HG02973 (cell line): Measurements from ENCODE around the gene MBTPS2.
"Not testable (repeated sequence)": the region's sequence is repeated elsewhere in the genome, so short reads cannot be mapped to it uniquely, and the experiment has no call there.

Source experiments
- ATAC-seq: cut with Tn5 transposase; IDR thresholded peaks from one replicate; pipeline ENCODE4 v1.9.1; 2021; ENCODE audit warnings: moderate library complexity; ENCODE audit not compliant: unreplicated experiment

Gene MBTPS2

DNA sequence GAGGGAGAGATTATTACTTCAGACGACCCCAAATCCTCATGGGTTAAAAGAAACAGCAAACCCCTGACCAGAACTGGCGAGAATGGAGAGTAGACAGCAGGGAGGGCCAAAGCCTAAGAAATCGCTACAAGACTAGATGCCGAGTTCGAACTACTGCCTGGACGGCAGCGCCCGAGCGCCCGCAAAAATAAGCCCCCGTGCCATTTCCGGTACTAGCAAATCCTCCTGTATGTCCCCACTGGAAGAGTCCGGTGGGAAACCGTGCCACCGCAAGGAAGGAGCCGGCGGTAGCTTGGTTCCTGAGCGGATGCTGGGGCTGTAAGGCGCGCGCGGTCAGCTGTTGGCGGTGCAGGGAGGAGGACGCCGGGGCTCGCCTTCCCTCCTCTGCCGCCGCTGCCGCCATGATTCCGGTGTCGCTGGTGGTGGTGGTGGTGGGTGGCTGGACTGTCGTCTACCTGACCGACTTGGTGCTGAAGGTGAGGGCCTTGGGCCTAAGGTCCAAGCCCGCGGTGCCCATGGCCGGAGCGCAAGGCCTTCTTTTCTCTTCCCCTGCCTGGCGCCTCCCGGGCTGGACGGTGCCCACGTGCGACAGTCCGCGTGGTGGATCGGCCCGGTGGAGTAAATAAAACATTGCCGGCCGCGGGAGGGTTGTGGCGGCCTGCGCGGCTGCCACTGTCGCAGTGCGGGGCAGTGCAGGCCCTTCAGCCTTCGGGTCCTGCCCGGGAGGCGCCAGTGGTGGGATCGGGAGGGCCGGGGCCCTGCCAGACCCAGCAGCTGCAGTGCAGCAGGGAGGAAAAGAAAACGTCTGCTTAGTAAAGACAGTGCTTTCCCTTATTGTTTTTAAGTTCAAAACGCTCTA lies at the start of gene MBTPS2:
TSS of gene MBTPS2 (plus strand) at position 284 of the 859 bp plus-strand sequence. CDS start at position 402, 118 bp downstream.
- ATAC-seq = peak; percentile 87

DNA sequence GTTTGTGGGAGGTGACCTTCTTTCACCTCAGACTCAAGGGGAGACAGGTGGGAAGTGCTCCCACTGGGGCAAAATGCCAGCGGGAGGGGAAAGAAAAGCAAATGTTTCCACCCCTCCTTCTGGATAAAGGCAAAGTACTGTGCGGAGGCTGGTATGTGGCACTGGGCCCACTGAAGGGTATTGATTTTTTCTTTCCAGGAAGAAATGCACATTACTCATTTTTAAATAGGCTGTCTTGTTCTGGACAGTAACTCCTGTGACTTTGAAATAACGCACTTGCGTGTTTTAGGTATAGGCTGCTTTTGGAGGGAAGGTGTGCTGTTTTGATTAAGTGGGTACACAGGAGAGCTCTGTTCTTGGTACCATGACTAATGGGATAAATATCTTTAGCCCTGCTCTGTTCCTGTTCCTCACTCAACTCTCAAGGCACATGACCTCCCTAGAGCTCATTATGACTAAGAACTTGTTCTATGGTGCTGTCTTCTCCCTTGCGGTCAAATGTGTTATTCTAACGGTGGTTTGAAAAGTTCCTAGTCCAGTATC lies 40.7 kb upstream of the MBTPS2 start:
- ATAC-seq = no peak

DNA sequence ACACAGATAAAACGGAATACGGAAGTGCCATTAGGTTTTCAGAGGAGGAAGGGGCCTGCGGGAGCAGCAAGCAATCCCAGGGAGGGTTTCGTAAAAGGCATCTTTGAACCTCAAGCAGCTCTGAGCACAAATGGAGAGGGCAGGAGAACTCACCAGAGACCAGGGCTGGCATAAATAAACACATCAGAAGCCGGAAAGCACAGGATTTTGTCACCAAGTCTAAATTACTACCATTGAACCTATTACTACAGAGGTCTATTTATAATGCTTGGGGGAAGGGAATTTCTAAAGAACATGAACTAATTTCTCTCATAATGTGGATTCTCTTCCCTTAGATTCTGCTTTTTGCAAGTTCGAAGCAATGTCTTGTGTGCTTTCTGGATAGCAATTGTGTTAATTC lies 39.6 kb upstream of the MBTPS2 start:
- no peak for ATAC-seq

DNA sequence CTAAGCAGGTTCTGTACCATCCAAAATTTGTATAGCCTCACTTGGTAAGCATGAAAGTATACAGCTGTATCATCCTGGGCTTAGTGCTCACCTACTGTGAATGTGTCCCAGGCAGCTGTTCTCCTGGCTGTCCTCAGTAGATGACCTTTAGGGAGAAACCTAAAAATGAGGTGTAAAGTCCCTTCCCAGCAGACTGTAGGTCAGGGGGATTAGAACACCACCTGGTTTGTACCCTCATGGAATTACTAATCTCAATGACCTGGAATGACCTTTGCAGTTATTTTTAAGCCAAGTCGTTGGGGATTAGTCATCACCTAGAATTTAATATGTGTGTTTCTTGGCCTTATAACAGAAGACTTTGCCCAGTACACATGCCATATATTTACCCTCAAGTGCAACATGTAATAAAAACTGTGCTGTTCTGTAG lies 39.1 kb upstream of the MBTPS2 start:
- ATAC-seq = no peak

DNA sequence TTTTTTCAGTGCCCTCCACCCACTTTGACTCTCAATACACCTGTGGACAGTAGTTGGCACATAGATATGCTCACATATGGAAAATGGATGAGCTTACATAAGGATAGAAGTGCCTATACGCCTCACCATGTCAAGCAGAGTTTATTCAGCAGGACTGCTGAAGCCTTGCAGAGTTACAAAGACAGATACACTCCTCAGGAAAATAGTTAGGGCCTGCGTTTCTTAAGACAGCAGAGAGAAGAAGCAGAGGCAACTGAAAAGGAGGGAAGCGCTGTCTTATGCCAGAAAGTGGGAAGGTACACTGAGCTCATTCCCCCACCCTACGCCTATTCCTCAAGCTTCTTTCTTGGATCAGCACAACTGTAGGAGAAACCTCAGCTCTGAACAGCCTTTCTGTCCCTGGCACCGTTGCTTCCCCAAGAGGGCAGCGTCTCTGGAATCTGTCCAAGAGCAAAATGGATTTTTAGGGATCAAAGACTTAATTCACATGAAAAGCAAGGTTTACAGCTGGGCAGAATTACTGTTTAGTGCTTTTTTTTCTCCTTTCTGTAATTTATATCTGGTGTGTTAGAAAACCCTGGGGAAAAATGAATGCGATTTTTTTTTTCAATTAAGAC lies 37.3 kb upstream of the MBTPS2 start:
- no peak for ATAC-seq

DNA sequence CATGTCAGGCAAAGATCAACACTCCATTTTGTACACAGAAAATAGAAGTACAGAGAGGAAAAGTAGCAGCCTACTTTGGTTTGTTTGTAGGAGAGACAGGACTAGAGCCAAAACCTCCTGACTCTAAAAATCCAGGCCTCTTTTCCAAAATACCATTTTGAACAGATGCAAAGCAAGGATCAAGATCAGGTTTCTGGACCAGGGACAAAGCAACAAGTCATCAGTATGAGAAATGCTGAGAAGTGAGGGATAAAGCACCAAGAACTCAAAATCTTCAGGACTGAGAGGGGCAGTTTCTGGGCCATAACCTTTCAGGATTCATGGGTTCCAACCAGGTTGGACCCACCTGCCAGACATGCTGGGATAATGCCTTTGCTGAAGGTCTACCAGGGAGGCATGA lies 36.6 kb upstream of the MBTPS2 start:
- ATAC-seq = no peak

DNA sequence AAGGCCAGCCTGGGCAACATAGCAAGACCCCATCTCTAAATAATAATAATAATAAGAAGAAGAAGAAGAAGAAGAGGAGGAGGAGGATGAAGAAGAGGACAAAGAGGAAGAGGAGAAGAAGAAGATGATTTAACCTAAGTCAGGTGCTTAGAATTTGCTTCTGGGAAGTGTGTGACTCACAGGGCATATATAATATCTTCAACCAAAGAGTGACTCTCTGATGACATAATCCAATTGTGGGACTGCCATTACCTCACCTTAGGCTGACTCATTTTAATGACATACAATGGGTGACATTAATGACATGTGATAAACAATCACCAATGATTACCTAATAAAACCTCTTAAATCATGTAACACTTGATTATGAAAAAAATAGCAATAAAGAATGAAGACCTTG lies 32.7 kb upstream of the MBTPS2 start:
- ATAC-seq = no peak

DNA sequence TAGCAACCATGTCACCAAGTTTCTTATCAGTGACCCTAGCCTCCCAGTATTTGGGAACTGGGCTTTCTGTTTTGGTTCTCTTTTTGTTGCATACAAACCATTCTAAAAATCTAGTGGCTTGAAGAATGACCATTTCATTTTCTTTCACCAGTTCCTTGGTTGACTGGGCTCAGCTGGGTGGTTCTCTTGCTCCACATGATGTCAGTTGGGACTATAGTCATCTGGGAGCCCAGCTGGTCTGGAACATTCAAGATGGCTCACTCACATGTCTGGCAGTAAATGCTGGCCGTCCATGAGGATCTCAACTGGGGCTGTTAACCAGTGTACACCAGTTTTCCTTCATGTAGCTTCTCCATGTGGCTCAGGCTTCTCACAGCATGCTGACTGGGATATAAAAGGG lies 27.6 kb upstream of the MBTPS2 start:
- ATAC-seq = no peak

DNA sequence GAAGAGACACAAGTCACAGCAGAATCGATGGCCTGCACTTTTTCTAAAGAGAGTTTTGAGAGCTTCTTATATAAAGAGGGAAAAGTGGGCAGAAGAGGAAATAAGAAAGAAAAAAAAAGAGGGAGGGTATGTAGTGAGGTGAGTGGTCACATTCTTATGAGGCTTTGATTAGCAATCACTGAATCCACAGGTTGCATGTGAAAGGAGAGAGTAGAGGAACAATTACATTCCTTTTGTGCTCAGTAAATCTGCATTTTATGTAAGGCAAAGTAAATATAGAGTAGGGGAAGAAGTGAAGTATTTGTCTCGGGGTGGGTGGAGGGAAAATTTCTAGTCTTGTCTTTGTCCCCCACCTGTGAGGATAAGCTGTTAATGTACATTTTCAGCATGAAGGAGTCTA lies 26.8 kb upstream of the MBTPS2 start:
- ATAC-seq = no peak

DNA sequence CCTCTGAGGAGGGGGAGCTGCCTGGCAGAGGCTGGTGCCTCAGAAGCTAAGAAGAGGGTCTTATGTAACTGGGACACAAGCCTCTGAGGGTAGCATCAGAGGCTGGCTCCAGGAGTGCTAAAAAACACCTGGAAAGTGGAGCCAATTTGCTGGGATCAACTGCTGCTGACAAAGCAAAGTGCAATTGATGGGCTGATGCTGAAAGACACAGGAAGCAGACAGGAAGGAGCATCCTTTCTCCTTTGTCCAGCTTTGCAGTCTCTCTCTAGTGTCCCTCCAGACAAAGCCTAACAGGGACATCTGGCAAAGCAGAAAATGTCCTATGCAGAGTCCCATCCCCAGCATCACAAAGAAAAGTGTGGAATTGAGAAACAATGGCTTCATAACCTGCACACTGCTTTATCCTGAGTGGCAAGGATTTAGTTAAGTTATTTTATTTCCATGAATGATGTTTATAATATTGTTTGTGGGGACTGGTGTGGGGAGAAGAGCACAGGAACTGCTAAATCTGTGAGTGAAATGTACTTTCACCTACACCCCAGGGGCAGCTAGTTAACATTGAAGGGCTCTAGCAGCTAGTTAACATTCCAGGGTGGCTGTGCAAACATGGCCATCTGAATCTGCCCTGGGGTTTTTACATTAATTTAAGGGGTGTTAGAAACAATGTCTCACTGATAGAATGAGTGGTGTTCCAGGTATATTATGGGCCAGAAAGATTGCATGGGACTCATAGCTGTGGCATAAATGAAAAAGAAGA lies 25.6 kb upstream of the MBTPS2 start:
- ATAC-seq = no peak

DNA sequence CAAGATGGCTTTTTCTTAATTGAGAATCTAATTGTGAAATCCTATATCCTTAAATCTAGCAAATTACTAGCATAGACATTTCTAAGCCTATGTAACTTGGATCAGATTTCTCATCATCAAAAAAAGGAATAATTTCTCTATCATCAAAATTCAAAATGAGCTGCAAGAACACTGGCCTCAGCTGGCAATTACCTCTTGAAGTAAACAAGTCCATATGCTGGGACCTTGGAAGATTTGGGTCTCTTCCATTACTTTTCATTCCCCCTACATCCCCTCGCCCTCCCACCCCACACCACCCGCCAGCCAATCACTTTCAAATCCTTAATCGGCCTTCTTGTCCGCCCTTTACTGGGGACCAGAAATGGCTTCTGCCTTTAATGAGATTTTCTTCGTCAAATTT lies 23.3 kb upstream of the MBTPS2 start:
- ATAC-seq = no peak

DNA sequence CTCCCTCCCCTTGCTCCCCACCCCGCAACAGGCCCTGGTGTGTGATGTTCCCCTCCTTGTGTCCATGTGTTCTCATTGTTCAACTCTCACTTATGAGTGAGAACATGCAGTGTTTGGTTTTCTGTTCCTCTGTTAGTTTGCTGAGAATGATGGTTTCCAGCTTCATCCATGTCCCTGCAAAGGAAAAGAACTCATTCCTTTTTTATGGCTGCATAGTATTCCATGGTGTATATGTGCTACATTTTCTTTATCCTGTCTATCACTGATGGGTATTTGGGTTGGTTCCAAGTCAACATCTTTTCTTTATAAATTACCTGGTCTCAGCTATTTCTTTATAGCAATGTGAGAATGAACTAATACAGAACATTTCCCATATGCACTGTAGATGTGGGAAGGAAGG lies 19.2 kb upstream of the MBTPS2 start:
- ATAC-seq = not testable (repeated sequence)

DNA sequence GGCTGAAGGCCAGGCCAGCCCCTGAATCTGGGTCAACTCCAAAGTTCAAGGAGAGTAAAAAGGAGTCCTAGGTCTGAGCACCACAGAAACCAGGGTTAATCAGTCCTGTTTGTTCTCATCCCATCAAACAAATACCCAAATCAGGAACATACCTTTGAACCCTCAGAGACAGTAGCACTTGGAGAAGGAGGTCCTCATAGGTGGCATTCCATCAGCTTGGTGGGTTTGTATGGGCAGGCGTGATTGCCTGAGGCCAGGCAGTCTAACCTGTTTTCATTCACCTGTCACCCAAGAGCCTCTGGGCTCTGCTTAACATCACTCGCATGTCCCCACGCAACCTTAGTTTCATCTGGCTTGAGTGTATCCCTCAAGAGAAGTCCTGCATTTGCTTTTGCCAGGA lies 17.5 kb upstream of the MBTPS2 start:
- ATAC-seq = no peak

DNA sequence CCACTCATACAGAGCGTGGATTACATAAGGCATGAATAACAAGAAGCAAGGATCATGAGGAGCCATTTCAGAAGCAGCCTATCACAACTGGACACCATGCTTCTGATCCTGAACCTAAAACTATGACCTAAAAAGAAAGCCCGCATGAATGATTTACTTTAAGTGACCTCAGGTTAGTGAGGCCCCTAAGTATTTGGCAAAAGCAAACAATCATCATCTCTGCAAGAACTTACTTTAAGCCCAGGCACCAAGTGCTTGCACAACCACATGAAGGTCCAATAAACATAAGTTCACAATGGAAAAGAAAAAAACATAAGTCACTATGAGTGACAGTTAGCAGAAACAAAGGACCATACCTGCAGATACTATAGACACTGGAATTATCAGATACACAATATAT lies 7.9 kb upstream of the MBTPS2 start:
- no peak for ATAC-seq

DNA sequence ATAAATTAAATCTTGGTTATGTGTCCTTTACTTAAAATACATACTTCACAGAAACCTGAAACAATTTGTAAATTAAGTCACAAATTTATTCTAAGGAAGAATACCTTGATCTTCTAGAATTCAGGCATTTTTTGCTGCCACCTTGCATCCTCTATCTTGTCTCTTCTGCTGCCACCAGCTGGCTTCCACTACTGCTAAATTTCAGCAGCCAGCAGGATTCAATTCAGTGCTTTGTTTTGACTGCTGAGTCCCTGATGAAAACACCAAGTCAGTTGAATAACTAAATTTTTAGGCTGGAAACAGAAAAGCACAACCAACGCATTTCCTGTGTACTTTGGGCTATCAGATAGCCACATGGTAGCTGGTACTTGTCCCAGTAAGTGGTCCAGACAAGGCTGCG lies 2.4 kb upstream of the MBTPS2 start:
- no peak for ATAC-seq

DNA sequence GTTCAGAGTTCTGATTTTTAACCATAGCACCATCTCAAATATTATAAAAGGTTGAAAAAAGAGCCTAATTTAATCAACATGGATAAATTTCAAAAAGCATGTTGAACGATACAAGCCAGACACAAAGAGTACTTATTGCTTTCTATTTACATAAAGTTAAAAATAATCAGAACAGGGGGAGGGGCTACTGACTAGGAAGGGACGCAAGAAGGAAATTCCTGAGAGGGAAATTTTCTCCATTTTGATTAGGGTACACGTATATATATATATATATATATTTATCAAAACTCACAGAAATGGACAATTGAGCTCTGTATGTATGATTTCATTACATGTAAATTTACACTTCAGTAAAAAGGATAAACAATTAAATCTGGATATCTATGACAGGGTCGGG lies 482 bp upstream of the MBTPS2 start:
- no peak for ATAC-seq

DNA sequence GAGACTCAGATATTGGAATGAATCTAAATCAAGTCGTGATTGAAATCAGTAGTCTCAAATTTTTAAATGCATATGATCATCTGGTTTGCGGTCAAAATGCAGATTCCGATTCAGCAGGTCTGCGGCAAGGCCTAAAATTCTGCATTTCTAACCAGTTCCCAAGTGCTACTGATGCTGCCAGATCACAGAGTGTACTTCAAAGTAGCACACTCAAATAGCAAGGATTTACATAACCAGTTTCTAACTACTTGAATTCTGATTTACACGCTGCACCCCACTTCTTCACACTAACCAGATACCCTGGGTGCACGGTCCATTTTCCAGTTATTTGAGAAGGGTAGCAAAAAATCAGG lies 752 bp downstream of the MBTPS2 start:
- no peak for ATAC-seq

DNA sequence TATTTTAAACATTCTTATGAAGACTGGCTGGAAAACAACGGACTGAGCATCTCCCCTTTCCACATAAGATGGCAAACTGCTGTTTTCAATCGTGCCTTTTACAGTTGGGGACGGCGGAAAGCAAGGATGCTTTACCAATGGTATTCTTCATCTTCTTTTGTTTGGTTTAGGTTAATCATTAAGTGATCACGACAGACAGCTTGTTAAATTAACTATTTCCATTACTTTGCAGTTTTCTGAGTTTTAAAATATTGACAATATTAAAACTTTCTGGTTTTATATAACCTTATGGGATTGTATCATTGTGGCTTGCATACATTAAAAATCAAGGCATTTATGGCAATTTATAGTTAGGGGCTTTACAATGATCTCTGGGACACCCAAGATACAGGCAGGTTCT lies 3.8 kb downstream of the MBTPS2 start:
- no peak for ATAC-seq

DNA sequence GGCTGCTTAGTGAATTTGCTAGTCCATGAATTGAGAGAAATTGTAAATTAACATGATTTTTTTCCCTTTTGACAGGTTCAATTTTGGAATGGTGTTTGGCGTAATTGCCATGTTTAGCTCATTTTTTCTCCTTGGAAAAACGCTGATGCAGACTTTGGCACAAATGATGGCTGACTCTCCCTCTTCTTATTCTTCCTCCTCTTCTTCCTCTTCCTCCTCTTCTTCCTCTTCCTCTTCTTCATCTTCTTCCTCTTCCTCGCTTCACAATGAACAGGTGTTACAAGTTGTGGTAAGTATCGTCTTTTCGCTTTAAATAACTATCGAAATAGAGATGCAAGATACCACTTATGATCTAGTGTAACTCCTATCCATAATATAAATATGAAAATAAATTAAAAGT lies 5.7 kb downstream of the MBTPS2 start:
- ATAC-seq = no peak

DNA sequence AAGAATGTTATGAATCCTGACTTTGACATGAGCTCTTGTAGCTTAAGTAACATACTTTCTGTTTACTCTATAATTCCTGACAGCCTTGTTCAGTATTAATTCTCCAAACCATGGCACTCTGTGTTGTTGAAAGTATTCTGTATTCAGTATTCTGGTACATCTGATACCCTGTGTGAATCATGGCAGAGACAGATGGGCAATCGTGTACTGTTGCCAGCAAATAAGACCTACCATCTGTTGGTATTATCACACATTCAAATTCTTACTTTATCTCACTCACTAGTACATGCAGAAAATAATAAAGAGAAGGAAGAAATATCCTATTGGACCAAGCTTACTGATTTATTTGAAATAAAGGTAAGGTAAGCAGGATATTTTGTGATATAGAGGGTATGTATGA lies 7.9 kb downstream of the MBTPS2 start:
- no peak for ATAC-seq

DNA sequence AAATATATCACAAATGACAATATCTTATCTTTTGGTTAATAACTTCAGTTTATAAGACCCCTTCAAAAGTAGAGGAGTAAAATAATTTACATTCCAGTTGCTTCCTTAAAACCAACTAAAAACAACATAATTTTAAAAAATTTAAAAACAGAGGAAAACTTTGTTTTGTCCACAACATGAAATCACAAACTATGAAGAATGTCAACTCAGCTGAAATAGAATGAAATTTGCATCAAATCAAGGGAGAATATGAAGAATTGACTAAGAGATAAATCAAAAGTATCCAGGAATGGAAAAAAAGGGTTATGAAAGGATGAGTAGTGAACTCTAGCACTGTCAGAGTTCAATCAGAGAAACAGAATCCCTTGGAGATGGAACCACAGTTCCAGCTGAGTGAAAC lies 14.2 kb downstream of the MBTPS2 start:
- ATAC-seq = no peak

DNA sequence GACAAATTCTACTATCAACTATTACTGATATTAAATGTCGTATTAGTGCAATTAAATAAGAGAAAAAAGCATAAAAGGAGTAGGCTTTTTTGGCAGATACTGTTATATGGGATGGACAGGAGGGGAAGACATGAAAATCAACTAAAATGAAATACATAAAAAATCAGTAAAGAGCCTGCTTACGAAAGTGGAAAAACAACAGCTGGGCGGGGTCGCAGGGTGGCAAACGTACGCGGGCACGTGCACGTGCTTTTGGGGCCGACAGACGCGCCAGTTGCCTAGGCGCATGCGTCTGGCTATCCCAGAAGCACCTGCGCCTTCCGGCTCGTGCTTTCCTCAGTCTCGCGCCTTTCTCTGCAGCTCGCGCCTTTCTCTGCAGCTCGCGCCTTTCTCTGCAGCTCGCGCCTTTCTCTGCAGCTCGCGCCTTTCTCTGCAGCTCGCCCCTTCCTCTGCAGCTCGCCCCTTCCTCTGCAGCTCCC lies 16.6 kb downstream of the MBTPS2 start, which contains the start of gene YY2:
TSS of gene YY2 (plus strand) at position 51 of the 479 bp plus-strand sequence. CDS start 498 bp downstream, outside the sequence.
- ATAC-seq = no peak
